ENCODE measurements around the gene BRI3.

- no peak for TF ChIP-seq CTCF (IDR thresholded peaks at IDR 0.05)
- no peak for TF ChIP-seq POLR2A (IDR thresholded peaks at IDR 0.05)
Measured at GRCh38 chr7:98330926-98331529, 49.5 kb downstream of the BRI3 start.
